ENCODE results near the gene HELZ2. TPM values are rescaled to one million over a fixed set of nuclear protein-coding genes. Genes with fewer than 3 reads are reported as not detected.

The HELZ2 gene
- polyA plus RNA-seq, 1 of the 3 experiments (the other 2 are of a cell fraction): 7.6 TPM

DNA sequence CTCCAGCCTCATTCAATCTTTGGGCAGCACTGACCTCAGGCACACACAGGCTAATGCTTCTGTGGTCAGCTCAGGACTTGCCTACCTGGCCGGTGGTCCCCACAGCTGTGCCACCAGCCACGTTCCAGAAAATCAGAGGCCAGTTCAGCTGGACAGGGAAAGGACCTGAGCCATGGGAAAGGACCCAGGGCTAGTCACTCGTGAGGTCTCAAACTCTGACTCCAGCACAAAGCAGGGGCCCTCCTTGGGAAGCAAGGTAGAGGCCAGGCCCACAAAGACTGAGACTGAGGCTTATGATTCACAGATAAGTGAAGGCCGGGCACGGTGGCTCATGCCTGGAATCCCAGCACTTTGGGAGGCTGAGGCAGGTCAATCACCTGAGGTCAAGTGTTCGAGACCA is 22.4 kb upstream of the HELZ2 start:
- no peaks in the 10 kb centered on the region for H3F3A ChIP-seq (replicated peaks; ENCODE audit: insufficient read depth)
- peaks cover 6 to 18% of the 10 kb centered on the region in 2 experiments for H3K36me3 ChIP-seq (replicated peaks in 1 of 2; ENCODE audit: control insufficient read depth in 1 of 2, insufficient read depth in 2 of 2, low read length in 1 of 2)
- no peaks in the 10 kb centered on the region for H3K4me1 ChIP-seq (ENCODE audit: control insufficient read depth in 1 of 2, insufficient read depth in 2 of 2, low read depth in 1 of 2, low read length in 1 of 2)
- H3K27ac ChIP-seq (ENCODE audit: low read depth in 2 of 2, low read length in 1 of 2): no peak overlapping the region
- no peak for DNase-seq
- H3K4me2 ChIP-seq: no peak overlapping the region
- no peaks in the 10 kb centered on the region for H3K9me2 ChIP-seq
- no peaks in the 10 kb centered on the region for H3K27me3 ChIP-seq (ENCODE audit: insufficient read depth)
- ChIA-PET CTCF (no interaction called here), POLR2A (no interaction called here)
- no peak overlapping the region for H3K4me3 ChIP-seq (ENCODE audit: low read depth in 2 of 2, low read length in 1 of 2)
- 94% methylated on average over 5 of the region's 6 CpGs for WGBS (ENCODE audit: low lambda C conversion rate)
- no peak overlapping the region for H3K9ac ChIP-seq
- H2AFZ ChIP-seq (ENCODE audit: low read depth): no peak overlapping the region
- no peaks in the 10 kb centered on the region for H4K20me1 ChIP-seq (ENCODE audit: insufficient read depth)
- no peaks in the 10 kb centered on the region for H3K9me3 ChIP-seq
- TF ChIP-seq RAD21 (IDR thresholded peaks at IDR 0.05; ENCODE audit: low read length) (no peak), FOXJ3 (CRISPR knock-in tag; IDR thresholded peaks at IDR 0.05) (no peak)
- TF ChIP-seq, protein P1, sequence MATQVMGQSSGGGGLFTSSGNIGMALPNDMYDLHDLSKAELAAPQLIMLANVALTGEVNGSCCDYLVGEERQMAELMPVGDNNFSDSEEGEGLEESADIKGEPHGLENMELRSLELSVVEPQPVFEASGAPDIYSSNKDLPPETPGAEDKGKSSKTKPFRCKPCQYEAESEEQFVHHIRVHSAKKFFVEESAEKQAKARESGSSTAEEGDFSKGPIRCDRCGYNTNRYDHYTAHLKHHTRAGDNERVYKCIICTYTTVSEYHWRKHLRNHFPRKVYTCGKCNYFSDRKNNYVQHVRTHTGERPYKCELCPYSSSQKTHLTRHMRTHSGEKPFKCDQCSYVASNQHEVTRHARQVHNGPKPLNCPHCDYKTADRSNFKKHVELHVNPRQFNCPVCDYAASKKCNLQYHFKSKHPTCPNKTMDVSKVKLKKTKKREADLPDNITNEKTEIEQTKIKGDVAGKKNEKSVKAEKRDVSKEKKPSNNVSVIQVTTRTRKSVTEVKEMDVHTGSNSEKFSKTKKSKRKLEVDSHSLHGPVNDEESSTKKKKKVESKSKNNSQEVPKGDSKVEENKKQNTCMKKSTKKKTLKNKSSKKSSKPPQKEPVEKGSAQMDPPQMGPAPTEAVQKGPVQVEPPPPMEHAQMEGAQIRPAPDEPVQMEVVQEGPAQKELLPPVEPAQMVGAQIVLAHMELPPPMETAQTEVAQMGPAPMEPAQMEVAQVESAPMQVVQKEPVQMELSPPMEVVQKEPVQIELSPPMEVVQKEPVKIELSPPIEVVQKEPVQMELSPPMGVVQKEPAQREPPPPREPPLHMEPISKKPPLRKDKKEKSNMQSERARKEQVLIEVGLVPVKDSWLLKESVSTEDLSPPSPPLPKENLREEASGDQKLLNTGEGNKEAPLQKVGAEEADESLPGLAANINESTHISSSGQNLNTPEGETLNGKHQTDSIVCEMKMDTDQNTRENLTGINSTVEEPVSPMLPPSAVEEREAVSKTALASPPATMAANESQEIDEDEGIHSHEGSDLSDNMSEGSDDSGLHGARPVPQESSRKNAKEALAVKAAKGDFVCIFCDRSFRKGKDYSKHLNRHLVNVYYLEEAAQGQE (IDR thresholded peaks at IDR 0.05; ENCODE audit: low read depth, low read length): no peak
- no peaks in the 10 kb centered on the region for H3K79me2 ChIP-seq (ENCODE audit: insufficient read depth)

DNA sequence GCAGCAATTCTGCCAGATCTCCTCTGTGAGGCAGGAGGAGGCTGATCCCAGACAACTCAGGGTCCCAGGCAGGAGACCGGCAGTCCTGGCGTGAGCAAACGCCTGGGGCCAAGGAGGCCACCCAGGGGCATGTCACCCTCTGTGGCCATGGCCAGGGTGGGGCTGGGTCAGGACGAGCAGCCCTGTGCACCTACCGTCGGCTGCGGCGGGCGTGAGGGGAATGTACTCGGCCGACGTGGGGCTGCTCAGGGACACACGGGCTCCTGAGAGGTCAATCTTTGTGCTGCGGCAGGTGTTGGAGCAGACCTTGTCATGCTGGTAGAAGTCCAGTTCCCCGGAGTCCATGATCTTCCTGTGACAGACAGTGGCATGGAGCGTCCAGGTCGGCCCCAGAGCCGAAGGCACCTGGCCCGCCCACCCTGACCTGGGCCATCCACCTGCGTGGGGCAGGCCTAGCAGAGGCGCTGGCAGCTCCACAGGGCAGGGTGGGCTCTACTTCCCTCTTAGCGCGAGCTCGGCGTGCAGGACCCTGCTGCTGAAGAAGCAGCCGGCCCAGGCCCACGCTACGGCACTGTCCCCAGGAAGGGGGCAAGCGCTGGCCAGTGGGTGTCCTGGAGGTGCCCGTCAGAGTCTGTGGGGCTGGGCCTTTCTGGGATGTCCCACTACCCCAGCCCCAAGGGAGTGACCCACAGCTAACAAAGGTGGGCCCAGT is 21.5 kb upstream of the HELZ2 start:
- ChIA-PET CTCF (no interaction called here), POLR2A (no interaction called here)
- Histone ChIP-seq H3K36me3 (replicated peaks in 1 of 2; ENCODE audit: control insufficient read depth in 1 of 2, insufficient read depth in 2 of 2, low read length in 1 of 2) (peaks cover 0 to 11% of the 10 kb centered on the region in 2 experiments), H4K20me1 (ENCODE audit: insufficient read depth) (no peaks in the 10 kb centered on the region), H3F3A (replicated peaks; ENCODE audit: insufficient read depth) (no peaks in the 10 kb centered on the region), H3K4me2 (no peak overlapping the region), H3K9ac (no peak overlapping the region), H2AFZ (ENCODE audit: low read depth) (no peak overlapping the region), H3K27ac (ENCODE audit: low read depth in 2 of 2, low read length in 1 of 2) (no peak overlapping the region), H3K27me3 (ENCODE audit: insufficient read depth) (no peaks in the 10 kb centered on the region), H3K4me3 (ENCODE audit: low read depth in 2 of 2, low read length in 1 of 2) (no peak overlapping the region), H3K79me2 (ENCODE audit: insufficient read depth) (no peaks in the 10 kb centered on the region), H3K4me1 (ENCODE audit: control insufficient read depth in 1 of 2, insufficient read depth in 2 of 2, low read depth in 1 of 2, low read length in 1 of 2) (no peaks in the 10 kb centered on the region), H3K9me3 (no peaks in the 10 kb centered on the region), H3K9me2 (no peaks in the 10 kb centered on the region)
- TF ChIP-seq ELF1 (IDR thresholded peaks at IDR 0.05): no peak
- TF ChIP-seq RAD21 (IDR thresholded peaks at IDR 0.05; ENCODE audit: low read length): no peak
- TF ChIP-seq POLR2AphosphoS5 (IDR thresholded peaks at IDR 0.05; ENCODE audit: low read depth, low read length): no peak
- no peak for TF ChIP-seq GABPA (IDR thresholded peaks at IDR 0.05; ENCODE audit: low read depth)
- TF ChIP-seq, protein P2, sequence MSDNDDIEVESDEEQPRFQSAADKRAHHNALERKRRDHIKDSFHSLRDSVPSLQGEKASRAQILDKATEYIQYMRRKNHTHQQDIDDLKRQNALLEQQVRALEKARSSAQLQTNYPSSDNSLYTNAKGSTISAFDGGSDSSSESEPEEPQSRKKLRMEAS (IDR thresholded peaks at IDR 0.05; ENCODE audit: low read depth): no peak
- DNase-seq: no peak
- WGBS (ENCODE audit: low lambda C conversion rate): 91% methylated on average over 12 of the region's 30 CpGs

All from SK-N-SH (cell line).